ENCODE results near the gene UPP2.

The UPP2 gene

GRCh38 chr2:158112992-158113391, 11.3 kb downstream of the UPP2 start:
- no peak for DNase-seq (ENCODE audit: low read depth)

DNA sequence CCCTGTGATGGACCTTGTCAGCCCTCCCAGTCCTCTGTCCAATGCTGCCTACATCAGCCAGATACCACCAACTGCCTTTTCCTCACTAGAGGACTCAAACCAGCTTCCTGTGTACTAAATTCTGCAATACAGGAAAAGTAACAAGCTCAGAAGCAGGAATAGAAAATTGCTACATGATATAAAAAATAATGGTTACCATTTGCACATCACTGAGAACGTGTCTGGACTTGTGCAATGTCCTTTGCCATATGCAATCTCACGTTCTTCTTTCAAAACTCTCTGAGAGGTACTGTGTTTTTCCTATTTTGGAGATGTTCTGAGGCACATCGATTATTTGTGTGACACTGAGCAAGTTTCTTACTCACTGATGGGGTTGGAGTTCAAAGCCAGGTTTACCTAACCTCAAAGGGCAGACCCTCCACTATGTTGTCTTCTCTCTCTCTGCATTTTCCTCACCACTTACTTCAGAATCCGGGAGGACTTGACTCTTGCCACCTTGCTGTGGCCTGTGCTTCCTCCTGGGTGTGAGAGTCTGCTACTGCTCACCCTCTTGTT, 12.1 kb downstream of the UPP2 start:
- DNase-seq (ENCODE audit: low read depth): no peak

GRCh38 chr2:158114516-158114915, 12.8 kb downstream of the UPP2 start:
- no peak for DNase-seq (ENCODE audit: low read depth)

- DNase-seq (ENCODE audit: low read depth): no peak
These were observed 13.6 kb downstream of the UPP2 start for GRCh38 chr2:158115202-158115767.

- DNase-seq (ENCODE audit: low read depth): no peak
These were observed 15.3 kb downstream of the UPP2 start for GRCh38 chr2:158116936-158117335.

GRCh38 chr2:158120102-158120501, 18.4 kb downstream of the UPP2 start:
- no peak for DNase-seq (ENCODE audit: low read depth)

GRCh38 chr2:158120664-158121641, 19.3 kb downstream of the UPP2 start:
- DNase-seq (ENCODE audit: low read depth): no peak

- DNase-seq (ENCODE audit: low read depth): no peak
These were observed 23.2 kb downstream of the UPP2 start for GRCh38 chr2:158124896-158125295.

DNA sequence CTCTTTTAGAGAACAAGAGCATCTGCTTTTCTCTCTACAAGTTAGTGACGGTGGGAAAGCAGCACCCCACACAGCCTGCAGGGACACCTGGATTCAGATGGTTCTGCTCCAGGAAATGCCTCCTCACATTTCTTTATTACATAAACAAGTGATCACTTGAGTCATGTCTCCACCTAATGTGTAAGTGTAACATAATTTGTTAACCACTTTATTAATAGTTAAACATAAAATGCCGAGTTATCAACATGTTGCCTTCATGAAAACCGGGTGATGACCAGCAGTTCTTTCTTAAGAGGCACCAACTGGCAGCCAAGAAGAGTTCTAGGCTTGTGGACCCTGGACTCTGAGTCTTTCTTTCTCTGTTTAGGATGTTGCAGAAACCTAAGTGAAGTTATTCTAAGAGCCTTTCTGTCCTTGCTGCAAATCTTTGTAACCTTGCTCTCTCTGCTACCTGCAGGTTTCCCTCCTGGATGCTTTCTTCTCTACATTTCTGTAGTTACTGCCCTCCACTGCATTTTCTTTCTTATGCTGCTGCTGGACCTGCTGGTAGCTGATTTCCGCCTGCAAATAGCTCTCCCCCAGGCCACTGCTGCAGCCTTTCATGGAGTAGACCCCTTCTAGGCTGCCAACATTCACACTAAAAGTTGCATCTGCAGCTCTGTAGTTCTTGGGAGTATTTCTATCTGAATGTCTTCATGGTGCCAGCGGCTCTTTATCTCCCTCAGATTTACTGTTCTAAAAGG, 24.3 kb downstream of the UPP2 start:
- DNase-seq (ENCODE audit: low read depth): no peak

DNA sequence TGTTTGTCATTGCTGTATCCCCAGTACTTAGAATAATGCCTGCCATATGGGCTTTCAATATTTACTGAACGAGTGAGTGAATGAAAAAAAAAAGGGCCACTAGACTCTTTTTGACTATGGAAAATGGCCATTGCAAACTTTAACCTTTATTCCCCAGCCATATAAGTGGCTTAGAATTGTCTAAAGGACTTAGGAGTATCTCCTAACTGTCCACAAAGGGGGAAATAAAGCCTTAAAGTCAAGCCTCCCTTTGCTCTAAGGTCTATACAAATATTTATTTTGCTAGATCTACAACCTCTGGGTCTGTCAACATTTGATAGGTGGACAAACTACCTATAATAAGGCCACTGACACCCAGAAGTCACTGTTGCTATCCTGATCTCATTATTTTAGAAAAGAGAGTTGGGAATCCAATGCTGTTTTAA, 25.7 kb downstream of the UPP2 start:
- DNase-seq (ENCODE audit: low read depth): no peak

- DNase-seq (ENCODE audit: low read depth): no peak
These were observed 26.7 kb downstream of the UPP2 start for GRCh38 chr2:158128168-158128973.

- DNase-seq (ENCODE audit: low read depth): no peak
These were observed 27.4 kb downstream of the UPP2 start for GRCh38 chr2:158129037-158129436.

GRCh38 chr2:158130832-158131473, 29.3 kb downstream of the UPP2 start:
- DNase-seq (ENCODE audit: low read depth): no peak

DNA sequence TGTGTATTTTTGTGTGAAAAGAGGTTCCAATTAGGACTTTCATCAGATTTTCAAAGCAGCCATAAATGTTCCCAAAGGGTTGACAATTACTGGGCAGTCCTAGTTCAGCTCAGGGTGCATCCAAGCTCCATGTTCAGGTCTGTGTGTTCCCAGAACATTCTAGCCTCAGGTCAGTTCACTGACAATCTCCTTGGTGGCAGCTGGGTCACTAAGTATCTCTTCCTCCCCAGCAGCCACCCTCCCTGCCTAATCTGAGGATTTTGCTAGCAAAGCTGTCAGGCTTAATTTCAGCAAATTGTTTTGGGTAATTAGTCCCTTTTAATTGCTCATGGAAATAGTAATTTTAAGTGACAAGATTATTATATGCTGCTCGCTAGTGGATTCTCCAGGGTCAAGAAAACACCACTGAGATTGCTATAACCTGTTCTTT, 29.8 kb downstream of the UPP2 start:
- no peak for DNase-seq (ENCODE audit: low read depth)

DNA sequence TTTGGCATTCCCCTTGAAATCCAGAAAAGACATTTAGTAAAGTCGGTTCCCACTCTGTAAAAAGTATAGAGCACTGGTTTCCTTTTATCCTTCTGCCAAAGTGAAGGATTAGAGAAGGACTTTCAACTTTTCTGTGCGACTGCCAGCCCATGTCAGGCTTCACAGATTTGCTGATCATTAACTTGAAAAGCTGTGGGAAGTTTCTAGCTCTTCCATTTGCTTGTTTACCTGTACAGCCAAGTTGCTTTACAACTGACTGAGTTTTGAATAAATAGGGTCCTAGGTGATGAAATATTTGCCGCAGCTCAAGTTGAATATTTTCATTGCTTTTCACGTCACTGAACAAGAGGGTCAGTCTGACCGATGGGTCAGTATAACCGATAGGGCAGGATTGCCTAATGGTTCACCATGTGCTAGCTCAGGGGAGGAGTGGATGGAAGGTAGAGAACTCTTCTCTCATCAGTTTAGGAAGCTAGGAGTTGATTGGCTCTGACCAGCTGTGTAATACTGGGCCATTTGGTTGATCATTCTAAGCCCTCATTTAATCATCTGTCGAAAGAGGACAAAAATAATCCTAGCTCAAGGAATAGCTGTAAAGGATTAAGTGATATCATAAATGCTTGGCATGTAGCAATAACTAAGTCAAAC, 30.4 kb downstream of the UPP2 start:
- DNase-seq (ENCODE audit: low read depth): no peak

GRCh38 chr2:158134055-158134454, 32.4 kb downstream of the UPP2 start:
- no peak for DNase-seq (ENCODE audit: low read depth)

GRCh38 chr2:158134655-158135054, 33.0 kb downstream of the UPP2 start:
- DNase-seq (ENCODE audit: low read depth): no peak

GRCh38 chr2:158135096-158135495, 33.4 kb downstream of the UPP2 start:
- no peak for DNase-seq (ENCODE audit: low read depth)

DNA sequence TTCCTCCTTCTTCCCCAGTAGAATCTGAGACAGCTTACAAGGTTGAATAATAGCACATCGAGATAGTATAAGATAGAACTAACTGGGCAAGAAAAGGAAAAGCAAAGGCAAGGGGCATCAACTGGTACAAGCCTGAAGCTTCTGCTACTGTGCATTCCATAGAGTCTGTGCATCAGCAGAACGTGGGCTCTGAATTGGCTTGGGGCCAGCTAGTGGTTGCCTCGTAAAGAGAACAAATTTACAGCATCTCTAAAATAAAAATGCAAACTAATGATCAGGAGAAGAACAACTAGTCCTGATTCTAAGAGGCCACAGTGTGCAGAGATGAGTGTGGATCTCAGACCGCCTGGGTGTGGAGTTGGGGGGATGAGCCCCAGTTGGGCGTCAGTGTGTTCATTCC, 36.6 kb downstream of the UPP2 start:
- DNase-seq (ENCODE audit: low read depth): no peak

DNA sequence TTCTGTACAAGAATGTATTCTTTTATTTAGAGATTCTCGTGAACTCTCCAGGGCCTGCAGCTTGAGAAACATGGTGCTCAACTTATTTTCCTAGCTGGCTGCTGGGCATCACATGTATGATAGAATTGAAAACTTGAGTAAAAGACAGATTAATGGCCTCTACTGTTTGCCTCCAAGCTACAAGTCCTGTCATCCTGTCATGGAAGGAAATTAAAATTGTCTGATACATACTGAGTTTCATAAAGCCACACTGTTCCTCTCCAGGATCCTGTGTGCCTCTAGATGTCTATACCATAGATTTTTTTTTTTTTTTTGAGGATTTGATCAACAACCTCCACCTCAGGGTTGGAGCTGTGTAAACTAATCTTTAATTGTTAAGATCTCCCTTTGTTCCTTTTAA, 38.5 kb downstream of the UPP2 start:
- no peak for DNase-seq (ENCODE audit: low read depth)

DNA sequence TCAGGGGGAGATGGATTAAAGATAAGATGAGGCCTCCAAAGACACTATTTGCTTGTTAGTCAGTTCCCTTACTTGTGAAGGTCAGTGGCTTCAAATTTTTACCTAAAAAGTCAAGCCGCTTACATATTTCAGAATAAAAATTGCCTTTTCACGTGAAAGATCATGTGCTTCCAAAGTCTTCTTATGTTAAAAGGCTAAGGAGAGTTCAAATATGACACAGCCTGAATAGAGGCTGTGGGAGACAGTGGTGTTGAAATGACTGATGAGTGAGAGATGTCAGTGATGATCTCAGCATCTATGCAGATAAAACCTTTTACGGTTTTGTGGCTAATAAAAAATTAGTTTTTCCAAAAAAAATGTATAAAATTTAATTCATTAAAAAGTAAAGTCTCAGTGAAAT, 40.5 kb downstream of the UPP2 start:
- DNase-seq (ENCODE audit: low read depth): no peak
